Endodermal cell (in vitro differentiated cells): Measurements from ENCODE around the gene TLX1. TPM values are rescaled to one million over a fixed set of nuclear protein-coding genes. Genes with fewer than 3 reads are reported as not detected.
A peak's percentile ranks its signal among the peaks of the same experiment; 100 is the strongest.

Experiments
- DNase-seq: peaks from one replicate; pipeline ENCODE4 v3.0.0-alpha.2; 2017
- H3K27ac ChIP-seq: 2 replicates; pipeline ENCODE4 v1.5.1; 2013; ENCODE audit warnings: mild to moderate bottlenecking, low read depth, low read length, moderate library complexity
- H3K27me3 ChIP-seq: 2 replicates; pipeline ENCODE4 v1.6.1; 2013; ENCODE audit warnings: mild to moderate bottlenecking, low read length, moderate library complexity; ENCODE audit not compliant: insufficient read depth, control insufficient read depth, poor library complexity, severe bottlenecking
- H3K36me3 ChIP-seq: 2 replicates; pipeline ENCODE4 v1.7.0; 2013; ENCODE audit warnings: mild to moderate bottlenecking, low read length, moderate library complexity; ENCODE audit not compliant: control insufficient read depth, insufficient read depth
- H3K4me1 ChIP-seq: one replicate; pipeline ENCODE4 v1.7.0; 2013; ENCODE audit warnings: low read length; ENCODE audit not compliant: control insufficient read depth, insufficient read depth
- H3K4me3 ChIP-seq: 2 replicates; pipeline ENCODE4 v1.5.1; 2013; ENCODE audit warnings: mild to moderate bottlenecking, low read length, moderate library complexity
- H3K9ac ChIP-seq: 2 replicates; pipeline ENCODE4 v1.6.1; 2013; ENCODE audit warnings: mild to moderate bottlenecking, low read length, moderate library complexity; ENCODE audit not compliant: poor library complexity, severe bottlenecking; ENCODE audit errors: extremely low read depth
- H3K9me3 ChIP-seq: 2 replicates; pipeline ENCODE4 v1.6.1; 2013; ENCODE audit warnings: mild to moderate bottlenecking, low read length, moderate library complexity; ENCODE audit not compliant: control insufficient read depth
- H3K27ac Mint-ChIP-seq: 2 replicates; pipeline ENCODE4 v1.8.0; 2020; ENCODE audit warnings: mixed read lengths
- H3K27me3 Mint-ChIP-seq: 2 replicates; pipeline ENCODE4 v1.8.0; 2021; ENCODE audit warnings: mild to moderate bottlenecking, mixed read lengths; ENCODE audit not compliant: insufficient read depth
- H3K36me3 Mint-ChIP-seq: 2 replicates; pipeline ENCODE4 v1.8.0; 2020; ENCODE audit warnings: low read depth, mixed read lengths
- H3K4me1 Mint-ChIP-seq: 2 replicates; pipeline ENCODE4 v1.8.0; 2020; ENCODE audit warnings: mixed read lengths
- H3K4me3 Mint-ChIP-seq: 2 replicates; pipeline ENCODE4 v1.8.0; 2020; ENCODE audit warnings: mild to moderate bottlenecking, moderate library complexity, mixed read lengths
- H3K9me3 Mint-ChIP-seq: 2 replicates; pipeline ENCODE4 v1.8.0; 2020; ENCODE audit warnings: mild to moderate bottlenecking, mixed read lengths
- WGBS, 2 experiments: methylation state at CpG; one replicate each; pipeline versions ENCODE4 v1.1.5 to v1.1.7; 2013; ENCODE audit warnings: missing lambda C conversion rate in 2 of 2, mixed read lengths in 1 of 2; ENCODE audit not compliant: insufficient coverage in 1 of 2, insufficient read length in 1 of 2; 5-methylcytosine and 5-hydroxymethylcytosine counted together
- total RNA-seq, 2 donors: library from RNA; stranded (reverse); fragmentation: NEBNext Ultra II Directional in 1 of 2; extraction: Animal tissue kit (Norgen Biotek cat#: 25700) in 1 of 2; gene quantifications; 2 replicates in 1 of 2; 3 replicates in 1 of 2; pipeline ENCODE4 v1.2.1, GENCODE V29; 2021
- TF ChIP-seq, protein P1 (sequence below): fragments of 200-600 bp; sonication (generic); conservative IDR thresholded peaks from 2 replicates; pipeline ENCODE4 v1.5.0; 2021; ENCODE audit warnings: antibody characterized with exemption, mild to moderate bottlenecking

Gene TLX1
- total RNA-seq, 2 donors from 2014 or later, result not detected

DNA sequence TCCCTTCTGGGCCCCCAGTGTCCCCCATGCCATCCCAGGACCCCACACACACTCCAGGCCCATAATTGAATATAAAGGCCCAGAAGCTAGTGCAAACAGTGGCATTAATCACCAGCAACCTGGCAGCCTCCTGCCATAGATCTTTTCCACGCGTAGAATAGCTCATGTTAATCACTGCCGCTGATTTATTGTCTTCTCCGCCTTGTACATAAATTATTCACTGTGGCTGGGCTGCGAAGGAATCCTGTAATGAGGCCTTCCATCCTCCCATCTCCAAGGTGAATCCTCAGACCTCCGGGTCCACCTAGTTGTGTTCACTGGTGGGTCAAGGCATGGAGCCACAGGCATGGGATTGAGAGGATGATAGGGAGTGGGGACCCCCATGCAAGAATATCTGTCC, 36.1 kb upstream of the TLX1 start:
- H3K27me3 ChIP-seq, result peaks cover 44% of the 10 kb centered on the region
- Mint-ChIP-seq H3K36me3 (no peaks in the 10 kb centered on the region), H3K9me3 (no peaks in the 10 kb centered on the region), H3K27ac (no peak overlapping the region), H3K27me3 (peaks cover 46% of the 10 kb centered on the region), H3K4me3 (no peak overlapping the region), H3K4me1 (peaks cover 5% of the 10 kb centered on the region)
- 90 to 95% methylated on average over 5 to 6 of the region's 6 CpGs for WGBS, 2 experiments
- H3K36me3 ChIP-seq, result no peaks in the 10 kb centered on the region
- no peak for DNase-seq
- no peaks in the 10 kb centered on the region for H3K9me3 ChIP-seq
- no peak overlapping the region for H3K27ac ChIP-seq
- H3K4me1 ChIP-seq, result peaks cover 2% of the 10 kb centered on the region
- TF ChIP-seq, protein P1, sequence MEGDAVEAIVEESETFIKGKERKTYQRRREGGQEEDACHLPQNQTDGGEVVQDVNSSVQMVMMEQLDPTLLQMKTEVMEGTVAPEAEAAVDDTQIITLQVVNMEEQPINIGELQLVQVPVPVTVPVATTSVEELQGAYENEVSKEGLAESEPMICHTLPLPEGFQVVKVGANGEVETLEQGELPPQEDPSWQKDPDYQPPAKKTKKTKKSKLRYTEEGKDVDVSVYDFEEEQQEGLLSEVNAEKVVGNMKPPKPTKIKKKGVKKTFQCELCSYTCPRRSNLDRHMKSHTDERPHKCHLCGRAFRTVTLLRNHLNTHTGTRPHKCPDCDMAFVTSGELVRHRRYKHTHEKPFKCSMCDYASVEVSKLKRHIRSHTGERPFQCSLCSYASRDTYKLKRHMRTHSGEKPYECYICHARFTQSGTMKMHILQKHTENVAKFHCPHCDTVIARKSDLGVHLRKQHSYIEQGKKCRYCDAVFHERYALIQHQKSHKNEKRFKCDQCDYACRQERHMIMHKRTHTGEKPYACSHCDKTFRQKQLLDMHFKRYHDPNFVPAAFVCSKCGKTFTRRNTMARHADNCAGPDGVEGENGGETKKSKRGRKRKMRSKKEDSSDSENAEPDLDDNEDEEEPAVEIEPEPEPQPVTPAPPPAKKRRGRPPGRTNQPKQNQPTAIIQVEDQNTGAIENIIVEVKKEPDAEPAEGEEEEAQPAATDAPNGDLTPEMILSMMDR, result no peak
- H3K4me3 ChIP-seq, result no peak overlapping the region
- H3K9ac ChIP-seq, result no peak overlapping the region

DNA sequence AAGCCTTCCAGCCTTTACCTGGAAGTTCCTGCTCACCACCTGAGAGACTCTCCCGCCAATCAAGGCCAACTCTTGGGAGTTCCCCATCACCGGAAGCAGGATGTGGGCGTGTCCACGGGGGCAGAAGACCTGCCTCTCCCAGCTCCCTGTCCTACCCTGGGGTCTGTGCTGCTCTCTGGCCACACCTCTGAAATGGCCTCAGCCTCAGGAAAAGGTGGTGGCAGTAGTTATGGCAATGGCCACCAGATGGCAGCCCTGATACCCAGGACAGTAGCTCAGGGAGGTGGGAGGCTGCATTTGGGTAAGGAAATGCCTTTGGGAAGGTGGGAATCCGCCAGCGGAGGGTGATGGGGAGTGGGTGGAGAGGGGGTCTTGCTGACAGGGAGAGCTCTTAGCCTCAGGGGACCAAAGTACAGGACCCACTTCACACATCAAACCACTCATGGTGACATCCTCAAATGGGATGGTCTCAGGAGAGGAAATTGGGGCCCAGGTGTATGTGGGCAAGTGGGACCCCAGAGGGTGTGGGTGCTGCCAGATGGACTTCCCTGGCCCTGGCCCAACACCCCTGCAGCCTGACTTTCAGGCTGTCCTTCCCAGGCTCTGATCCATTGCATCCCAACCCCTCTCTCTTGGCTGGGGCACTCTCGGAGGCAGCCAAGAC, 35.4 kb upstream of the TLX1 start:
- Mint-ChIP-seq H3K4me3 (no peak overlapping the region), H3K4me1 (peaks cover 5% of the 10 kb centered on the region), H3K27me3 (peaks cover 48% of the 10 kb centered on the region), H3K27ac (no peak overlapping the region), H3K36me3 (no peaks in the 10 kb centered on the region), H3K9me3 (no peaks in the 10 kb centered on the region)
- WGBS, 2 experiments, result 14 to 40% methylated on average over 1 to 7 of the region's 7 CpGs
- H3K27me3 ChIP-seq, result peaks cover 46% of the 10 kb centered on the region
- H3K4me1 ChIP-seq, result peaks cover 2% of the 10 kb centered on the region
- DNase-seq, result peak; percentile 100
- no peaks in the 10 kb centered on the region for H3K9me3 ChIP-seq
- H3K27ac ChIP-seq, result no peak overlapping the region
- H3K9ac ChIP-seq, result no peak overlapping the region
- no peak overlapping the region for H3K4me3 ChIP-seq
- TF ChIP-seq, protein P1, result peak; percentile 89
- no peaks in the 10 kb centered on the region for H3K36me3 ChIP-seq

DNA sequence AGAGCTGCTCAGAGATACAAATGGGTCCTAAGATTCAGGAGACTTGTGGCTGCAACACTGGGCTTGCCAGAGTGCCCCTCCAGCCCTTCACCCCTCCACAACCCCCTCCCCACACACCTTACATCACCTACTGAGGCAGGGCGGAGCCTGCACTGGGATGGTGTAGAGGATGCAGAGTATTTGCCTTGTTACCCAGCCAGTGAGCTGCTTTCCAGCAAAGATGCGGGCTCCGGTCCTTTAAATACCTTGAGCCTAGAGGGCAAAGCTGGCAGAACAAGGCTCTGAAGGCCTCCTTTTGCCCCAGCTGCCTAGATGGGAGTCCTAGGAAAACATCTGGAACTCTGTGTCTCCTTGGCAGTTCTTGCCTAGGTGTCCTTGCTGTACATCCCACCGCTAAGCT, 34.7 kb upstream of the TLX1 start:
- Histone ChIP-seq H3K9me3 (no peaks in the 10 kb centered on the region), H3K9ac (no peak overlapping the region), H3K27me3 (peaks cover 47% of the 10 kb centered on the region), H3K27ac (no peak overlapping the region), H3K36me3 (no peaks in the 10 kb centered on the region), H3K4me1 (peaks cover 2% of the 10 kb centered on the region), H3K4me3 (no peak overlapping the region)
- 90% methylated on average over 3 to 4 of the region's 4 CpGs for WGBS, 2 experiments
- H3K27me3 Mint-ChIP-seq, result peaks cover 44% of the 10 kb centered on the region
- DNase-seq, result peak; percentile 53
- H3K4me1 Mint-ChIP-seq, result peaks cover 5% of the 10 kb centered on the region
- no peaks in the 10 kb centered on the region for H3K36me3 Mint-ChIP-seq
- no peak overlapping the region for H3K27ac Mint-ChIP-seq
- no peaks in the 10 kb centered on the region for H3K9me3 Mint-ChIP-seq
- TF ChIP-seq, protein P1, result no peak
- H3K4me3 Mint-ChIP-seq, result no peak overlapping the region
